Neural cell (in vitro differentiated cells): Measurements from ENCODE around the gene RASA4B. TPM values are rescaled to one million over a fixed set of nuclear protein-coding genes. Genes with fewer than 3 reads are reported as not detected.

Source experiments
- H2AFZ ChIP-seq: fragments of 200-600, 300-800 bp; sonication (generic), shearing (Covaris generic); 2 replicates; pipeline ENCODE4 v1.6.0; 2014; ENCODE audit warnings: low read depth, mild to moderate bottlenecking, antibody characterized with exemption, low read length, moderate library complexity
- H3F3A ChIP-seq: fragments of 200-600 bp; shearing (Covaris generic); 2 replicates; pipeline ENCODE4 v1.6.1; 2016; ENCODE audit warnings: mild to moderate bottlenecking, moderate library complexity, mixed read lengths, antibody characterized with exemption, low read length; ENCODE audit not compliant: insufficient read depth, poor library complexity, severe bottlenecking
- H3K27ac ChIP-seq: fragments of 200-600, 300-800 bp; sonication (generic), shearing (Covaris generic); 2 replicates; pipeline ENCODE4 v1.5.1; 2014; ENCODE audit warnings: mild to moderate bottlenecking, low read length, moderate library complexity
- H3K27me3 ChIP-seq: fragments of 300-800, 200-600 bp; sonication (generic), shearing (Covaris generic); 2 replicates; pipeline ENCODE4 v1.6.0; 2014; ENCODE audit warnings: mild to moderate bottlenecking, low read depth, low read length, moderate library complexity; ENCODE audit not compliant: insufficient read depth
- H3K36me3 ChIP-seq: fragments of 300-800, 200-600 bp; sonication (generic), shearing (Covaris generic); 2 replicates; pipeline ENCODE4 v1.5.1; 2014; ENCODE audit warnings: mild to moderate bottlenecking, antibody characterized with exemption, low read length, moderate library complexity; ENCODE audit not compliant: insufficient read depth
- H3K4me2 ChIP-seq: fragments of 300-800, 200-600 bp; sonication (generic), shearing (Covaris generic); 2 replicates; pipeline ENCODE4 v1.6.0; 2014; ENCODE audit warnings: mild to moderate bottlenecking, low read length
- H3K4me3 ChIP-seq: fragments of 300-800, 200-600 bp; sonication (generic), shearing (Covaris generic); 2 replicates; pipeline ENCODE4 v1.5.1; 2014; ENCODE audit warnings: mild to moderate bottlenecking, low read length, moderate library complexity
- H3K79me2 ChIP-seq: fragments of 200-600 bp; shearing (Covaris generic); replicated peaks from 2 replicates; pipeline ENCODE4 v1.6.0; 2014; ENCODE audit warnings: mild to moderate bottlenecking, low read length, moderate library complexity; ENCODE audit not compliant: insufficient read depth
- H3K9ac ChIP-seq: fragments of 300-800, 200-600 bp; sonication (generic), shearing (Covaris generic); 2 replicates; pipeline ENCODE4 v1.6.1; 2016; ENCODE audit warnings: mild to moderate bottlenecking, low read length, mixed read lengths
- H3K9me2 ChIP-seq: fragments of 200-600 bp; shearing (Covaris generic); 2 replicates; pipeline ENCODE4 v1.6.1; 2016; ENCODE audit warnings: mild to moderate bottlenecking, low read length, mixed read lengths; ENCODE audit not compliant: insufficient read depth
- H3K9me3 ChIP-seq: fragments of 200-600, 300-800 bp; sonication (generic), shearing (Covaris generic); 2 replicates; pipeline ENCODE4 v1.6.1; 2016; ENCODE audit warnings: mild to moderate bottlenecking, mixed run types, low read length, moderate library complexity, mixed read lengths
- H4K20me1 ChIP-seq: fragments of 200-600 bp; shearing (Covaris generic); 2 replicates; pipeline ENCODE4 v1.6.1; 2016; ENCODE audit warnings: mild to moderate bottlenecking, mixed run types; ENCODE audit not compliant: insufficient read depth
- EP300 ChIP-seq: fragments of 450-650 bp; conservative IDR thresholded peaks from 2 replicates; pipeline ENCODE4 v1.6.1; 2014; ENCODE audit warnings: antibody characterized with exemption, mild to moderate bottlenecking, moderate library complexity; ENCODE audit not compliant: poor library complexity, severe bottlenecking
- EZH2 ChIP-seq: fragments of 200-600, 300-800 bp; shearing (Covaris generic), sonication (generic); IDR thresholded peaks from 2 replicates; pipeline ENCODE4 v1.6.1; 2014; ENCODE audit warnings: antibody characterized with exemption, low read length, borderline replicate concordance, mild to moderate bottlenecking; ENCODE audit not compliant: insufficient read depth, poor library complexity, severe bottlenecking
- MXI1 ChIP-seq: fragments of 450-650 bp; conservative IDR thresholded peaks from 2 replicates; pipeline ENCODE4 v1.6.1; 2014; ENCODE audit warnings: antibody characterized with exemption, mild to moderate bottlenecking; ENCODE audit not compliant: poor library complexity, severe bottlenecking
- POLR2AphosphoS5 ChIP-seq: IDR thresholded peaks from 2 replicates; pipeline ENCODE4 v1.6.1; 2012
- RAD21 ChIP-seq: fragments of 450-650 bp; conservative IDR thresholded peaks from 2 replicates; pipeline ENCODE4 v1.6.1; 2014; ENCODE audit warnings: antibody characterized with exemption, mild to moderate bottlenecking, moderate library complexity
- SMC3 ChIP-seq: fragments of 450-650 bp; conservative IDR thresholded peaks from 2 replicates; pipeline ENCODE4 v1.6.1; 2014; ENCODE audit warnings: antibody characterized with exemption, mild to moderate bottlenecking, moderate library complexity; ENCODE audit not compliant: poor library complexity
- TAF1 ChIP-seq: IDR thresholded peaks from 2 replicates; pipeline ENCODE4 v1.6.1; 2012; ENCODE audit warnings: low read depth
- polyA plus RNA-seq: library from polyadenylated mRNA; depleted of rRNA; stranded (reverse); fragments of >200 nt; gene quantifications from 2 replicates; pipeline ENCODE4 v1.2.3, GENCODE V29; 2014
- TF ChIP-seq, protein P1 (sequence below): fragments of 450-650 bp; IDR thresholded peaks from 2 replicates; pipeline ENCODE4 v1.5.1; 2014; ENCODE audit warnings: antibody characterized with exemption, mild to moderate bottlenecking, moderate library complexity; ENCODE audit not compliant: poor library complexity, severe bottlenecking
- TF ChIP-seq, protein P2 (sequence below): IDR thresholded peaks from 2 replicates; pipeline ENCODE4 v1.6.1; 2012; ENCODE audit warnings: borderline replicate concordance

The RASA4B gene
- polyA plus RNA-seq, 1 donor from 2014 or later: 31.9 TPM

DNA sequence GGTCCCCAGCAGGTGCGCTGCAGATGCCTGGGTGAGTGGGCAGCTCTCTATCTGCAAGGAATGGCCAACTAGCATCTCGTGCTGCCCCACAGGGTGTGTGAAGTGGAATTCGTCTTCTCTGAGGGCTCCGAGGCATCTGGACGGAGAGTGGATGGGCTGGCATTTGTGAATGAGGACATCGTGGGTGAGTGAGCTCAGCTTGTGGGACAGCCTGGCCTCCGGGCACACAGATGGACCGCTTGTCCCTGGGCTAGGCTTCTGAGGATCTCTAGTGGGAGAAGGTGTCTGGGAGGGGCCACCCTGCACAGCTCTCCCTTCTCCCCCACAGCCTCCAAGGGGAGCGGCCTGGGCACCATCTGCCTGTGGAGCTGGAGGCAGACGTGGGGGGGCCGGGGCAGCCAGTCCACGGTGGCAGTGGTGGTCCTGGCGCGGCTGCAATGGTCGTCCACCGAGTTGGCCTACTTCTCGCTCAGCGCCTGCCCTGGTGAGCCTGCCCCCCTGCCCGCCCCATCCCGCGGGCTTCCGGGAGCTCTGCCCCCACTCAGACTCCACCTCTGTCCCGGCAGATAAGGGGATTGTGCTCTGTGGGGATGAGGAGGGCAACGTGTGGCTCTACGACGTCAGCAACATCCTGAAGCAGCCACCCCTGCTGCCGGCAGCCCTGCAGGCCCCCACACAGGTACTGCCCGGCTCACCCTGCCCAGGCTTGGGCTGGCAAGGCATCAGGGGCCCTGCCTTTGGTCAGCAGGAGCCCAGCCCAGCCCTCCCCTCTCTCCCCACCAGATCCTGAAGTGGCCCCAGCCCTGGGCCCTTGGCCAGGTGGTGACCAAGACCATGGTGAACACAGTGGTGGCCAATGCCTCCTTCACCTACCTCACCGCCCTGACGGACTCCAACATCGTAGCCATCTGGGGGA lies 45.2 kb downstream of the RASA4B start:
- Histone ChIP-seq H3K9me2 (no peaks in the 10 kb centered on the region), H3K9ac (no peak overlapping the region), H3K27me3 (no peaks in the 10 kb centered on the region), H3K79me2 (no peaks in the 10 kb centered on the region), H3K9me3 (no peaks in the 10 kb centered on the region), H2AFZ (no peak overlapping the region), H3K27ac (no peak overlapping the region), H3K36me3 (no peaks in the 10 kb centered on the region), H3K4me3 (no peak overlapping the region), H4K20me1 (no peaks in the 10 kb centered on the region), H3K4me2 (no peak overlapping the region), H3F3A (no peaks in the 10 kb centered on the region)
- TF ChIP-seq SMC3 (no peak), POLR2AphosphoS5 (peak; percentile 9)

DNA sequence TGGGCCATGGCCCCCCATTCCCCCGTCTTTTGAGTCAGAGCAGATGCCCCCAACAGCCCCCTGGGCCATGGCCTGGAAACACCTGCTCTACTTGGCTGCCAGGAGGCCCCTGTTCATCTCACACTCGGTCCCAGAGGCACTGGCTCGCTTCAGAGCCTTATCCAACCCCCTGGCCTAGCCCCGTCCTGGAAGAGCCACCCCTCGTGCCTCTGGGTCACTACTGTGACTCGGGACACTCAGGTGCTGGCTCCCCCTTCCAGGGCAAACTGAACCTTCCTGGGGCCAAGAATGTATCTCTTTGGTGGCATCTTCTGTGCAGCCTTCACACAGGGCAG lies 45.8 kb downstream of the RASA4B start:
- Histone ChIP-seq H2AFZ (no peak overlapping the region), H3K4me3 (no peak overlapping the region), H3K9ac (no peak overlapping the region), H3K4me2 (no peak overlapping the region), H3K27me3 (no peaks in the 10 kb centered on the region), H4K20me1 (no peaks in the 10 kb centered on the region), H3K9me3 (no peaks in the 10 kb centered on the region), H3K27ac (no peak overlapping the region), H3K36me3 (no peaks in the 10 kb centered on the region), H3K79me2 (no peaks in the 10 kb centered on the region), H3F3A (no peaks in the 10 kb centered on the region), H3K9me2 (no peaks in the 10 kb centered on the region)
- TF ChIP-seq MXI1 (no peak), POLR2AphosphoS5 (no peak), EP300 (no peak), RAD21 (no peak), EZH2 (no peak), TAF1 (no peak), SMC3 (no peak)
- TF ChIP-seq, protein P1, sequence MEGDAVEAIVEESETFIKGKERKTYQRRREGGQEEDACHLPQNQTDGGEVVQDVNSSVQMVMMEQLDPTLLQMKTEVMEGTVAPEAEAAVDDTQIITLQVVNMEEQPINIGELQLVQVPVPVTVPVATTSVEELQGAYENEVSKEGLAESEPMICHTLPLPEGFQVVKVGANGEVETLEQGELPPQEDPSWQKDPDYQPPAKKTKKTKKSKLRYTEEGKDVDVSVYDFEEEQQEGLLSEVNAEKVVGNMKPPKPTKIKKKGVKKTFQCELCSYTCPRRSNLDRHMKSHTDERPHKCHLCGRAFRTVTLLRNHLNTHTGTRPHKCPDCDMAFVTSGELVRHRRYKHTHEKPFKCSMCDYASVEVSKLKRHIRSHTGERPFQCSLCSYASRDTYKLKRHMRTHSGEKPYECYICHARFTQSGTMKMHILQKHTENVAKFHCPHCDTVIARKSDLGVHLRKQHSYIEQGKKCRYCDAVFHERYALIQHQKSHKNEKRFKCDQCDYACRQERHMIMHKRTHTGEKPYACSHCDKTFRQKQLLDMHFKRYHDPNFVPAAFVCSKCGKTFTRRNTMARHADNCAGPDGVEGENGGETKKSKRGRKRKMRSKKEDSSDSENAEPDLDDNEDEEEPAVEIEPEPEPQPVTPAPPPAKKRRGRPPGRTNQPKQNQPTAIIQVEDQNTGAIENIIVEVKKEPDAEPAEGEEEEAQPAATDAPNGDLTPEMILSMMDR: no peak
- TF ChIP-seq, protein P2, sequence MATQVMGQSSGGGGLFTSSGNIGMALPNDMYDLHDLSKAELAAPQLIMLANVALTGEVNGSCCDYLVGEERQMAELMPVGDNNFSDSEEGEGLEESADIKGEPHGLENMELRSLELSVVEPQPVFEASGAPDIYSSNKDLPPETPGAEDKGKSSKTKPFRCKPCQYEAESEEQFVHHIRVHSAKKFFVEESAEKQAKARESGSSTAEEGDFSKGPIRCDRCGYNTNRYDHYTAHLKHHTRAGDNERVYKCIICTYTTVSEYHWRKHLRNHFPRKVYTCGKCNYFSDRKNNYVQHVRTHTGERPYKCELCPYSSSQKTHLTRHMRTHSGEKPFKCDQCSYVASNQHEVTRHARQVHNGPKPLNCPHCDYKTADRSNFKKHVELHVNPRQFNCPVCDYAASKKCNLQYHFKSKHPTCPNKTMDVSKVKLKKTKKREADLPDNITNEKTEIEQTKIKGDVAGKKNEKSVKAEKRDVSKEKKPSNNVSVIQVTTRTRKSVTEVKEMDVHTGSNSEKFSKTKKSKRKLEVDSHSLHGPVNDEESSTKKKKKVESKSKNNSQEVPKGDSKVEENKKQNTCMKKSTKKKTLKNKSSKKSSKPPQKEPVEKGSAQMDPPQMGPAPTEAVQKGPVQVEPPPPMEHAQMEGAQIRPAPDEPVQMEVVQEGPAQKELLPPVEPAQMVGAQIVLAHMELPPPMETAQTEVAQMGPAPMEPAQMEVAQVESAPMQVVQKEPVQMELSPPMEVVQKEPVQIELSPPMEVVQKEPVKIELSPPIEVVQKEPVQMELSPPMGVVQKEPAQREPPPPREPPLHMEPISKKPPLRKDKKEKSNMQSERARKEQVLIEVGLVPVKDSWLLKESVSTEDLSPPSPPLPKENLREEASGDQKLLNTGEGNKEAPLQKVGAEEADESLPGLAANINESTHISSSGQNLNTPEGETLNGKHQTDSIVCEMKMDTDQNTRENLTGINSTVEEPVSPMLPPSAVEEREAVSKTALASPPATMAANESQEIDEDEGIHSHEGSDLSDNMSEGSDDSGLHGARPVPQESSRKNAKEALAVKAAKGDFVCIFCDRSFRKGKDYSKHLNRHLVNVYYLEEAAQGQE: no peak
